K562 (cell line): Measurements from ENCODE around the gene PTCH2. TPM values are rescaled to one million over a fixed set of nuclear protein-coding genes. Genes with fewer than 3 reads are reported as not detected.

ENCODE experiments used
- BRD9 ChIP-seq: fragments of 450-650 bp; IDR thresholded peaks from 2 replicates; pipeline ENCODE4 v1.6.1; 2018; ENCODE audit warnings: low read depth; ENCODE audit not compliant: partially characterized antibody
- CBFA2T2 ChIP-seq: fragments of 450-650 bp; conservative IDR thresholded peaks from 2 replicates; pipeline ENCODE4 v1.6.1; 2017; ENCODE audit warnings: mild to moderate bottlenecking
- MED1 ChIP-seq: sonication (generic); formaldehyde crosslinking; IDR thresholded peaks from 2 replicates; pipeline ENCODE4 v1.8.1; 2023; ENCODE audit warnings: missing genetic modification reagents, borderline replicate concordance
- POLR2G ChIP-seq: fragments of 200-400 bp; formaldehyde crosslinking; IDR thresholded peaks from 2 replicates; pipeline ENCODE4 v1.6.1; 2017; ENCODE audit warnings: low read depth, mild to moderate bottlenecking, antibody characterized with exemption, low read length, moderate library complexity
- ZNF57 ChIP-seq: fragments of 450-650 bp; formaldehyde crosslinking; IDR thresholded peaks from 2 replicates; pipeline ENCODE4 v1.4.0; 2020; ENCODE audit warnings: mild to moderate bottlenecking, moderate library complexity
- polyA plus RNA-seq, 8 experiments: library from polyadenylated mRNA; depleted of rRNA in 4 of 8; stranded (reverse) in 5 of 8; unstranded in 3 of 8; fragments of >200 nt; fragmentation: Nextera tagmentation in 2 of 8; fragmentation: Illumina TruSeq in 1 of 8; extraction: Ambion mirVana in 2 of 8; extraction: Trizol in 1 of 8; gene quantifications; 2 replicates each; pipeline versions ENCODE4 v1.2.1 to v1.2.3, GENCODE V29; 2011 to 2014; ENCODE audit warnings: inconsistent platforms in 1 of 8, missing spikeins in 1 of 8
- total RNA-seq, 7 experiments: library from RNA; depleted of rRNA in 6 of 7; stranded (reverse); fragments of >200 nt in 6 of 7; fragmentation: Illumina TruSeq in 2 of 7; extraction: Trizol in 2 of 7; gene quantifications; 2 replicates each; pipeline versions ENCODE4 v1.2.1 to v1.2.3, GENCODE V29; 2011 to 2021; ENCODE audit warnings: low replicate concordance in 1 of 7
- TF ChIP-seq, protein P1 (sequence below): sonication (generic); formaldehyde crosslinking; IDR thresholded peaks from 2 replicates; pipeline ENCODE4 v1.8.0; 2022; ENCODE audit warnings: mild to moderate bottlenecking, missing genetic modification reagents
- TF ChIP-seq, protein P2 (sequence below): fragments of 250-450 bp; sonication (Bioruptor Pico); IDR thresholded peaks from 2 replicates; pipeline ENCODE4 v1.8.0; 2022; ENCODE audit warnings: moderate library complexity, mild to moderate bottlenecking, inconsistent platforms
- TF ChIP-seq, protein P3 (sequence below): sonication (generic); formaldehyde crosslinking; IDR thresholded peaks from 2 replicates; pipeline ENCODE4 v1.9.0; 2022; ENCODE audit warnings: mild to moderate bottlenecking, missing genetic modification reagents
- TF ChIP-seq, protein P4 (sequence below): fragments of 450-650 bp; IDR thresholded peaks from 2 replicates; pipeline ENCODE4 v1.6.1; 2018; ENCODE audit not compliant: partially characterized antibody

PTCH2 gene
- total and polyA plus RNA-seq, 9 of the 15 experiments (the other 6 are each of a cell fraction or from before 2014, with no cell fraction given): 0.15 to 27.3 (median 0.48) TPM; not detected in 1

DNA sequence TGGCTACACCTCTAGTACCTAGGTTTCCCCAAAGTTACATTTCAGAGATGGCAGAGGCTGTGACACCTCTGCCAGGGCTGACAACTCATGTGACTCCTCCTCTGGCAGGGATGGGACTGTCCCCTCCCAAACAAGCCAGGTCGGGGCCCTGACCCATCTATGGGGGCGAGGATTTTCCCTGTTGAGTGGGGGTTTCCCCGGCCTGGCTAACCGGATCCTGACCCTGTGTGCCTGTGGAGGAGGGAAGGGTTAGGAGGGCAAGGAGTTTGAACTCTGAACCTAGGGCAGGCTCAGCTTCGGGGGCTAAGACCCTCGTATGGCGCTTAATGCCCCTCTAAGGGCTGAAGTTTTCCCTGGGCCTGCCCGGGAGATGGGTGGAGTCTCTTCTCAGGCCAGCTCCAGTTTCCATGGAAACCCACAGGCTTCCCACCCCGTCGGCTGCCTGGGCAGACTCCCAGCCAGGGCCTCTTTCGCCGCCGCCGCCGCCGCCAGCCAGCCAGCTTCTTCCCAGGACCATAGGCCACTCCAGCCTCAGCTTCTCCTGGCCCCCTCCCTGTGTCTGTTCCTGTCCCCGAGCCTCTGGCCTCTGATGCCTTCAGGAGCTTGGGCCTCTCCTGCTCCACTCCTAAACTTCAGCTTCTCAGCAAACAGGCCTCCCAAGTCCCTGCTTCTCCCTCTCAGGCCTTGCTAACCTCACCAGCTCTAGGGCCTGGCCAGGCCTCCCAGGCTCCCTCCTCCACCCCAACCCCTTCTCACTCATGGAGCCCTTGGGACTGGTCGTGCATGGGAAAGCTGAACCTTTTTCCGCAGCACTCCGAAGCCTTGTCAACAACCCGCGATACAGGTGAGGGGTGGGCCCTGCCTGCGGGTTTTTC lies 34.8 kb downstream of the PTCH2 start, which contains the start of gene BTBD19 (continued):
- TF ChIP-seq, protein P1, sequence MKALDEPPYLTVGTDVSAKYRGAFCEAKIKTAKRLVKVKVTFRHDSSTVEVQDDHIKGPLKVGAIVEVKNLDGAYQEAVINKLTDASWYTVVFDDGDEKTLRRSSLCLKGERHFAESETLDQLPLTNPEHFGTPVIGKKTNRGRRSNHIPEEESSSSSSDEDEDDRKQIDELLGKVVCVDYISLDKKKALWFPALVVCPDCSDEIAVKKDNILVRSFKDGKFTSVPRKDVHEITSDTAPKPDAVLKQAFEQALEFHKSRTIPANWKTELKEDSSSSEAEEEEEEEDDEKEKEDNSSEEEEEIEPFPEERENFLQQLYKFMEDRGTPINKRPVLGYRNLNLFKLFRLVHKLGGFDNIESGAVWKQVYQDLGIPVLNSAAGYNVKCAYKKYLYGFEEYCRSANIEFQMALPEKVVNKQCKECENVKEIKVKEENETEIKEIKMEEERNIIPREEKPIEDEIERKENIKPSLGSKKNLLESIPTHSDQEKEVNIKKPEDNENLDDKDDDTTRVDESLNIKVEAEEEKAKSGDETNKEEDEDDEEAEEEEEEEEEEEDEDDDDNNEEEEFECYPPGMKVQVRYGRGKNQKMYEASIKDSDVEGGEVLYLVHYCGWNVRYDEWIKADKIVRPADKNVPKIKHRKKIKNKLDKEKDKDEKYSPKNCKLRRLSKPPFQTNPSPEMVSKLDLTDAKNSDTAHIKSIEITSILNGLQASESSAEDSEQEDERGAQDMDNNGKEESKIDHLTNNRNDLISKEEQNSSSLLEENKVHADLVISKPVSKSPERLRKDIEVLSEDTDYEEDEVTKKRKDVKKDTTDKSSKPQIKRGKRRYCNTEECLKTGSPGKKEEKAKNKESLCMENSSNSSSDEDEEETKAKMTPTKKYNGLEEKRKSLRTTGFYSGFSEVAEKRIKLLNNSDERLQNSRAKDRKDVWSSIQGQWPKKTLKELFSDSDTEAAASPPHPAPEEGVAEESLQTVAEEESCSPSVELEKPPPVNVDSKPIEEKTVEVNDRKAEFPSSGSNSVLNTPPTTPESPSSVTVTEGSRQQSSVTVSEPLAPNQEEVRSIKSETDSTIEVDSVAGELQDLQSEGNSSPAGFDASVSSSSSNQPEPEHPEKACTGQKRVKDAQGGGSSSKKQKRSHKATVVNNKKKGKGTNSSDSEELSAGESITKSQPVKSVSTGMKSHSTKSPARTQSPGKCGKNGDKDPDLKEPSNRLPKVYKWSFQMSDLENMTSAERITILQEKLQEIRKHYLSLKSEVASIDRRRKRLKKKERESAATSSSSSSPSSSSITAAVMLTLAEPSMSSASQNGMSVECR (CRISPR knock-in tag): 0 out of 2 replicates have a peak, but pooled peaks have one; percentile 44
- TF ChIP-seq, protein P2, sequence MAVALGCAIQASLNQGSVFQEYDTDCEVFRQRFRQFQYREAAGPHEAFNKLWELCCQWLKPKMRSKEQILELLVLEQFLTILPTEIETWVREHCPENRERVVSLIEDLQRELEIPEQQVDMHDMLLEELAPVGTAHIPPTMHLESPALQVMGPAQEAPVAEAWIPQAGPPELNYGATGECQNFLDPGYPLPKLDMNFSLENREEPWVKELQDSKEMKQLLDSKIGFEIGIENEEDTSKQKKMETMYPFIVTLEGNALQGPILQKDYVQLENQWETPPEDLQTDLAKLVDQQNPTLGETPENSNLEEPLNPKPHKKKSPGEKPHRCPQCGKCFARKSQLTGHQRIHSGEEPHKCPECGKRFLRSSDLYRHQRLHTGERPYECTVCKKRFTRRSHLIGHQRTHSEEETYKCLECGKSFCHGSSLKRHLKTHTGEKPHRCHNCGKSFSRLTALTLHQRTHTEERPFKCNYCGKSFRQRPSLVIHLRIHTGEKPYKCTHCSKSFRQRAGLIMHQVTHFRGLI (CRISPR knock-in tag): 0 out of 2 replicates have a peak, but pooled peaks have one; percentile 51
- TF ChIP-seq POLR2G (peak; percentile 78), BRD9 (peak; percentile 26), CBFA2T2 (no peak), MED1 (CRISPR knock-in tag) (no peak), ZNF57 (CRISPR knock-in tag) (peak; percentile 35; the same call in 1 of the 2 replicates)
- TF ChIP-seq, protein P3, sequence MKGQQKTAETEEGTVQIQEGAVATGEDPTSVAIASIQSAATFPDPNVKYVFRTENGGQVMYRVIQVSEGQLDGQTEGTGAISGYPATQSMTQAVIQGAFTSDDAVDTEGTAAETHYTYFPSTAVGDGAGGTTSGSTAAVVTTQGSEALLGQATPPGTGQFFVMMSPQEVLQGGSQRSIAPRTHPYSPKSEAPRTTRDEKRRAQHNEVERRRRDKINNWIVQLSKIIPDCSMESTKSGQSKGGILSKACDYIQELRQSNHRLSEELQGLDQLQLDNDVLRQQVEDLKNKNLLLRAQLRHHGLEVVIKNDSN: 0 out of 2 replicates have a peak, but pooled peaks have one; percentile 4
- TF ChIP-seq, protein P4, sequence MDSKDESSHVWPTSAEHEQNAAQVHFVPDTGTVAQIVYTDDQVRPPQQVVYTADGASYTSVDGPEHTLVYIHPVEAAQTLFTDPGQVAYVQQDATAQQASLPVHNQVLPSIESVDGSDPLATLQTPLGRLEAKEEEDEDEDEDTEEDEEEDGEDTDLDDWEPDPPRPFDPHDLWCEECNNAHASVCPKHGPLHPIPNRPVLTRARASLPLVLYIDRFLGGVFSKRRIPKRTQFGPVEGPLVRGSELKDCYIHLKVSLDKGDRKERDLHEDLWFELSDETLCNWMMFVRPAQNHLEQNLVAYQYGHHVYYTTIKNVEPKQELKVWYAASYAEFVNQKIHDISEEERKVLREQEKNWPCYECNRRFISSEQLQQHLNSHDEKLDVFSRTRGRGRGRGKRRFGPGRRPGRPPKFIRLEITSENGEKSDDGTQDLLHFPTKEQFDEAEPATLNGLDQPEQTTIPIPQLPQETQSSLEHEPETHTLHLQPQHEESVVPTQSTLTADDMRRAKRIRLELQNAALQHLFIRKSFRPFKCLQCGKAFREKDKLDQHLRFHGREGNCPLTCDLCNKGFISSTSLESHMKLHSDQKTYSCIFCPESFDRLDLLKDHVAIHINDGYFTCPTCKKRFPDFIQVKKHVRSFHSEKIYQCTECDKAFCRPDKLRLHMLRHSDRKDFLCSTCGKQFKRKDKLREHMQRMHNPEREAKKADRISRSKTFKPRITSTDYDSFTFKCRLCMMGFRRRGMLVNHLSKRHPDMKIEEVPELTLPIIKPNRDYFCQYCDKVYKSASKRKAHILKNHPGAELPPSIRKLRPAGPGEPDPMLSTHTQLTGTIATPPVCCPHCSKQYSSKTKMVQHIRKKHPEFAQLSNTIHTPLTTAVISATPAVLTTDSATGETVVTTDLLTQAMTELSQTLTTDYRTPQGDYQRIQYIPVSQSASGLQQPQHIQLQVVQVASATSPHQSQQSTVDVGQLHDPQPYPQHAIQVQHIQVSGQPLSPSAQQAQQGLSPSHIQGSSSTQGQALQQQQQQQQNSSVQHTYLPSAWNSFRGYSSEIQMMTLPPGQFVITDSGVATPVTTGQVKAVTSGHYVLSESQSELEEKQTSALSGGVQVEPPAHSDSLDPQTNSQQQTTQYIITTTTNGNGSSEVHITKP: peak; percentile 70
